Upper lobe of left lung (tissue), 6 donors: ENCODE results near the gene TNN. TPM values are rescaled to one million over a fixed set of nuclear protein-coding genes. Genes with fewer than 3 reads are reported as not detected.

Source experiments
- ATAC-seq, 2 donors: fragments of 200-7000 bp; cut with Tn5 transposase; one replicate each; pipeline ENCODE4 v1.9.1; 2022; ENCODE audit warnings: mild to moderate bottlenecking in 2 of 2, moderate library complexity in 2 of 2; ENCODE audit not compliant: low FRiP score in 2 of 2
- DNase-seq, 2 donors: peaks; one replicate each; pipeline ENCODE4 v3.0.0-alpha.2; 2019 to 2020
- H3K27ac ChIP-seq, 4 donors: fragments of 200-600 bp; sonication (generic); one replicate each; pipeline ENCODE4 v1.5.1; 2016 to 2019
- H3K27me3 ChIP-seq, 4 donors: fragments of 200-600 bp; sonication (generic); one replicate each; pipeline ENCODE4 v1.5.1; 2017 to 2019
- H3K36me3 ChIP-seq, 4 donors: fragments of 200-600 bp; sonication (generic); one replicate each; pipeline ENCODE4 v1.5.1; 2016 to 2019
- H3K4me1 ChIP-seq, 4 donors: fragments of 200-600 bp; sonication (generic); one replicate each; pipeline ENCODE4 v1.5.1; 2018 to 2019
- H3K4me3 ChIP-seq, 4 donors: fragments of 200-600 bp; sonication (generic); one replicate each; pipeline ENCODE4 v1.5.1; 2017 to 2019; ENCODE audit warnings: mild to moderate bottlenecking in 2 of 4, moderate library complexity in 1 of 4
- H3K9me3 ChIP-seq, 4 donors: fragments of 200-600 bp; sonication (generic); one replicate each; pipeline ENCODE4 v1.5.1; 2018 to 2019
- EP300 ChIP-seq, 4 donors: sonication (generic); formaldehyde crosslinking; IDR thresholded peaks; one replicate each; pipeline ENCODE4 v1.5.1; 2017; ENCODE audit warnings: antibody characterized with exemption in 4 of 4, control low read depth in 2 of 4
- POLR2A ChIP-seq, 4 donors: fragments of 450-650 bp; IDR thresholded peaks; one replicate each; pipeline ENCODE4 v1.5.1; 2016 to 2017; ENCODE audit warnings: antibody characterized with exemption in 4 of 4, mild to moderate bottlenecking in 2 of 4
- POLR2AphosphoS5 ChIP-seq, 2 donors: sonication (generic); formaldehyde crosslinking; IDR thresholded peaks; one replicate each; pipeline ENCODE4 v1.5.1; 2017; ENCODE audit warnings: antibody characterized with exemption in 2 of 2
- WGBS, 2 donors: methylation state at CpG; one replicate each; pipeline ENCODE4 v1.1.5; 2017 to 2018; 5-methylcytosine and 5-hydroxymethylcytosine counted together
- total RNA-seq, 6 donors: library from RNA; depleted of rRNA in 4 of 6; stranded (reverse); fragments of >200 nt in 4 of 6; gene quantifications; one replicate each; pipeline versions ENCODE4 v1.1.0 to v1.2.1, GENCODE V29; 2016 to 2021
- TF ChIP-seq, protein P1 (sequence below), 6 experiments: fragments of 450-650 bp in 4 of 6; fragments of 200-600 bp in 2 of 6; sonication (generic) in 2 of 6; IDR thresholded peaks; one replicate each; pipeline ENCODE4 v1.5.1; 2016 to 2019; ENCODE audit warnings: antibody characterized with exemption in 6 of 6
- donor health status: DM: no; HTN: no; CAD: no; lungs with moderate emphysema.
- donor health status: DM: no; HTN: yes; CAD: no; lungs with severe emphysema.

Gene TNN
- total RNA-seq, 6 donors from 2014 or later = 0.14 to 1.0 (median 0.16) TPM; not detected in 2

DNA sequence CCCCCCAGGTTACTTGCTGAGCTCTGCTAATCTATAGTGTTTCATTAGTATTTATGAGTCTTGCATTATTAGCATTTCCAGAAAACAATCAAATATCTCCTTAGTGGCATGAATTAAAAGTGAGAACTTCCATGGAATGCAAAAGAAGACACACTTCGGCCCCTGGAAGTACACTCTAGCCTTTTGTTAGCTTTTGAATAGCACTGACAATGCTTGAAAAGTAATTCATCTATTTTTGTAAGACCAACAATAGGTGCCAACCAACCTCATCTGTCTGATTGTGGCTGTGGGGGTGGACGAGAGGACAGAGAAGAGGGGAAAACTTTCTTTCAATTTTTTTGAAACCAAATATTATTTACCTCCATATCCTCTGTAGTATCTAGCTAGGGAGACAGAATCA lies 97.1 kb downstream of the TNN start:
- Histone ChIP-seq H3K27ac (no peak overlapping the region), H3K4me3 (no peak overlapping the region), H3K27me3 (no peaks in the 10 kb centered on the region), H3K36me3 (peaks cover 28 to 88% (median 60%) of the 10 kb centered on the region in 4 donors), H3K9me3 (no peaks in the 10 kb centered on the region), H3K4me1 (peaks cover 2 to 18% (median 13%) of the 10 kb centered on the region in 4 donors)
- ATAC-seq (no peak), DNase-seq (no peak)
- WGBS, 2 donors = 80 to 91% methylated on average over 2 of the region's 2 CpGs
- TF ChIP-seq, protein P1, sequence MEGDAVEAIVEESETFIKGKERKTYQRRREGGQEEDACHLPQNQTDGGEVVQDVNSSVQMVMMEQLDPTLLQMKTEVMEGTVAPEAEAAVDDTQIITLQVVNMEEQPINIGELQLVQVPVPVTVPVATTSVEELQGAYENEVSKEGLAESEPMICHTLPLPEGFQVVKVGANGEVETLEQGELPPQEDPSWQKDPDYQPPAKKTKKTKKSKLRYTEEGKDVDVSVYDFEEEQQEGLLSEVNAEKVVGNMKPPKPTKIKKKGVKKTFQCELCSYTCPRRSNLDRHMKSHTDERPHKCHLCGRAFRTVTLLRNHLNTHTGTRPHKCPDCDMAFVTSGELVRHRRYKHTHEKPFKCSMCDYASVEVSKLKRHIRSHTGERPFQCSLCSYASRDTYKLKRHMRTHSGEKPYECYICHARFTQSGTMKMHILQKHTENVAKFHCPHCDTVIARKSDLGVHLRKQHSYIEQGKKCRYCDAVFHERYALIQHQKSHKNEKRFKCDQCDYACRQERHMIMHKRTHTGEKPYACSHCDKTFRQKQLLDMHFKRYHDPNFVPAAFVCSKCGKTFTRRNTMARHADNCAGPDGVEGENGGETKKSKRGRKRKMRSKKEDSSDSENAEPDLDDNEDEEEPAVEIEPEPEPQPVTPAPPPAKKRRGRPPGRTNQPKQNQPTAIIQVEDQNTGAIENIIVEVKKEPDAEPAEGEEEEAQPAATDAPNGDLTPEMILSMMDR (IDR thresholded peaks at IDR 0.05) = no peak
- no peak for TF ChIP-seq POLR2A (IDR thresholded peaks at IDR 0.05)
- TF ChIP-seq POLR2AphosphoS5 (IDR thresholded peaks at IDR 0.05) = no peak
- no peak for TF ChIP-seq EP300 (IDR thresholded peaks at IDR 0.05)

DNA sequence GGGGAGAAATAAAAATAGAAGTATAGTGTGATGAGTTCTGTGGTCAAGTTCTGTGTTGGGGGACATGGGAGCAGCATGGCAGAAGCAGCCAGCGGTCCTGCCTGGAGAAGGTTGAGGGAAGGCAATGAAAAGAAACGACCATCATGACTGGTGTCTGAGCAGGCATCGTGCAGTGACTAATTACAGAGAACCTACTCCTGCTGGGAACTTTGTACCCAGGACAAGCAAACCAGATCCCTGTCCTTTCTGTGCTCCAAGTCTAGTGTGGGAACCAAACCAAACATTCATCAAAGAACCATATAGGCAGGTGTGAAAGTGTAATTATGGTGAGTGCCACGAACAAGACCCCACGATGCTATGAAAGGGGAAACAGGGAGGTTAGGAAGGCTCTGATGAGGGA lies 99.1 kb downstream of the TNN start:
- DNase-seq (no peak), ATAC-seq (no peak)
- no peak for TF ChIP-seq POLR2A (IDR thresholded peaks at IDR 0.05)
- TF ChIP-seq, protein P1 (IDR thresholded peaks at IDR 0.05) = no peak
- TF ChIP-seq EP300 (IDR thresholded peaks at IDR 0.05) = no peak
- peaks cover 7 to 26% (median 20%) of the 10 kb centered on the region in 4 donors for H3K4me1 ChIP-seq
- H3K9me3 ChIP-seq = no peaks in the 10 kb centered on the region
- WGBS, 2 donors = 84 to 89% methylated on average over 5 of the region's 5 CpGs
- H3K36me3 ChIP-seq = peaks cover 20 to 75% (median 44%) of the 10 kb centered on the region in 4 donors
- H3K4me3 ChIP-seq = no peak overlapping the region
- peak overlapping the region in 1 of 4 donors; percentile 15 for H3K27ac ChIP-seq
- no peaks in the 10 kb centered on the region for H3K27me3 ChIP-seq

DNA sequence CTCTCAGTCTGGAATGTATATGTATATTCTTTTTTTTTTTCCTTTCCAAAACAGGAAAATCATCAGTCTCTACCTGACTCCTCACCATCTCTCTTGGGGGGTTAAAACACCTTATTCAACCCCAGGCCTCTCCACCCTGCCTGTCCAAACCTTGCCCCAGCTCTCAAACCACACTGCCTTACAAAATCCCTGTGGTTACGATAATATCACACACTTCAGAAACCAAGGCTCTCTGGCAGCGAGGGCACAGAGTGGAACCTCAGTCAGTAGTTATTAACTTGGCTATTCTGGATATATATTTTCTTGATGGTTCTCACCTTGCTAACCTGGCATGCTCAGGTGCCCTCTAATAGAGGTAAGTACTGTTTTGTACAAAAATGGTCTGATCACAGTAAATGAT lies 100.2 kb downstream of the TNN start:
- H3K36me3 ChIP-seq = peaks cover 20 to 74% (median 37%) of the 10 kb centered on the region in 4 donors
- TF ChIP-seq EP300 (IDR thresholded peaks at IDR 0.05) (no peak), POLR2AphosphoS5 (IDR thresholded peaks at IDR 0.05) (no peak), POLR2A (IDR thresholded peaks at IDR 0.05) (no peak)
- TF ChIP-seq, protein P1 (IDR thresholded peaks at IDR 0.05) = no peak
- DNase-seq (no peak), ATAC-seq (no peak)
- H3K27me3 ChIP-seq = no peaks in the 10 kb centered on the region
- no peak overlapping the region for H3K4me3 ChIP-seq
- H3K4me1 ChIP-seq = peaks cover 7 to 26% (median 20%) of the 10 kb centered on the region in 4 donors
- H3K9me3 ChIP-seq = no peaks in the 10 kb centered on the region
- peak overlapping the region in 1 of 4 donors; percentile 15 for H3K27ac ChIP-seq
- 81 to 85% methylated on average over 2 of the region's 2 CpGs for WGBS, 2 donors

DNA sequence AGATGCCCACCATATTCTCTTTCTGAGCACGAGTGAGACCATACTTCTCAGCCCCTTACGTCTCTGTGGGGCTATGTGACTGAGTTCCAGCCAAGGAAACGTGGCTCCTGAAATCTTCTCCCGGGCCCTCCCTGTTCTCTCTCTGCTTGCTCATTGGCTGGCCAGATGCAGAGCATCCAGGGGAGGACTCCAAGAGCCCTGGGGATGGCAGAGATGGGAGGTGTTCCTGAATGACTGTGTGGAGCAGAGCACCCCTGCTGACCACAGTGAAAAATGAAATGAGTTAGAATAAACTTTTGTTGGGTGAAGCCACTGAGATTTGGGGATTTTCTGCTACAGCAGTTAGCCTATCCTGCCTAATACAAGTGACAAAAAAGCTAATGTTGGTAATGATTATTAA lies 101.1 kb downstream of the TNN start:
- no peak for DNase-seq
- no peak for ATAC-seq
- H3K4me3 ChIP-seq = no peak overlapping the region
- no peaks in the 10 kb centered on the region for H3K27me3 ChIP-seq
- no peak for TF ChIP-seq EP300 (IDR thresholded peaks at IDR 0.05)
- no peak for TF ChIP-seq POLR2A (IDR thresholded peaks at IDR 0.05)
- TF ChIP-seq, protein P1 (IDR thresholded peaks at IDR 0.05) = no peak
- TF ChIP-seq POLR2AphosphoS5 (IDR thresholded peaks at IDR 0.05) = no peak
- no peaks in the 10 kb centered on the region for H3K9me3 ChIP-seq
- WGBS, 2 donors = 88 to 94% methylated on average over 4 of the region's 4 CpGs
- H3K36me3 ChIP-seq = peaks cover 19 to 74% (median 28%) of the 10 kb centered on the region in 4 donors
- peaks cover 7 to 26% (median 17%) of the 10 kb centered on the region in 4 donors for H3K4me1 ChIP-seq
- H3K27ac ChIP-seq = peak overlapping the region in 1 of 4 donors; percentile 46
